ENCODE results near the gene BLTP2.
A peak's percentile ranks its signal among the peaks of the same experiment; 100 is the strongest.
"Not testable (repeated sequence)": the region's sequence is repeated elsewhere in the genome, so short reads cannot be mapped to it uniquely, and the experiment has no call there.

BLTP2 gene

DNA sequence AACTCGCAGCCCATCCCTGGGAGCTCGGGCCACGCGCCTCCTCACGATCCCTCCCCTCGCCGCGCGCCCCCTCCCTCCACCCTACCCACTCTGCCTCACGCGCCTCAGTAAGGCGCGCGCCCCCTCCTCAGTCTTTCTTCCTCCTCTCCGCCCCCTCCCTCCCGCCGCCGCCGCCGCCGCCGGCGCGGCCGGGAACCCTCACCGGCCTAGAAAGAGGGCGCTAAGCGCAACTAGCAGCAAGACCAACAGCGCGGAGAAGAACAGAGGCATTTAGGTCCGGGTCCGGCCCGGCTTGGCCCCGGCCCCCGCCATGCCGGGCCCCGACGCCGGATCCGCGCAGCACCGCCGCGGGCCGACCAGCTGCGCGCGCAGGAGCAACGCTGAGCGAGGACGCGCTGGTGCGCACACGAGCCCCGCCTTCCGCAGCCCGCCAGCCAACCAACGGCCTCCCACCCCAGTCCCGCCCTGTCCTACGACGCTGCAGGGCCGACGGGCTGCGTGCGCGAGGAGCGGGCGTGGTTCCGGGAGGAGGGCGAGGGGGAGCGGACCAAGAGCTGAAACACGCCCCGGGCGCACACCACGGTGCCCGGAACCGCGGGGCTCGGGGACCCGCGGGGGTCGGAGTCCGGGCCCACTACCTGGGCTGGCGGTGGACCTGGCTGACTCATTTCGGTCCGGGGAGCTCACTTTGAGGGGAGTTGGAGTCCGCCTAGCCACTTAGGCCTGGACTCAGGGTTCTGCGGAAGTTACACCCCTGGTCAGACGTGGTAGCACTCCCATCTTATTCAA, at the start of gene BLTP2:
TSS of gene BLTP2 (minus strand) at position 372 of the 789 bp plus-strand sequence. CDS start at position 270, 102 bp downstream.
- FAIRE-seq (no peak), DNase-seq (ENCODE audit: low spot score) (peak; percentile 75)

DNA sequence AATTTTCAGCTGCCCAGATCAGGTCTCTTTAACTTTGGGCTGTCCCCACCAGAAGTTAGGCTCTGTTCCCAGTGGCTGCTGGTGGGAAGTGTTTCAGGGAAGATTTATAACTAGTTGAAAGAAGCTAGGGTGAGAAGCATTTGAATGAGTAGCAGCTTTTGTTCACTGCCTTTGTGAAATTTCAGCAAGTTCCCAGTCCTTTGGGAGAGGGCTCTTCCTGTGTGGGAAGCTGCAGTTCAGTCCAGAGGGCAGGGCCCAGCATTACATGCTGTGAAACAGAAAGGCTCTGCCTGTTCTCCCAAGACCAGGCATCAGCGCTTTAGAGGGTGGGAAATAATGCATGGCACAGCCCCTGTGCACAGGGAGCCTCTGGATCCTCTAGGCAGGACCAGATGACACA, 48.9 kb upstream of the BLTP2 start:
- FAIRE-seq (no peak), DNase-seq (ENCODE audit: low spot score) (no peak)

DNA sequence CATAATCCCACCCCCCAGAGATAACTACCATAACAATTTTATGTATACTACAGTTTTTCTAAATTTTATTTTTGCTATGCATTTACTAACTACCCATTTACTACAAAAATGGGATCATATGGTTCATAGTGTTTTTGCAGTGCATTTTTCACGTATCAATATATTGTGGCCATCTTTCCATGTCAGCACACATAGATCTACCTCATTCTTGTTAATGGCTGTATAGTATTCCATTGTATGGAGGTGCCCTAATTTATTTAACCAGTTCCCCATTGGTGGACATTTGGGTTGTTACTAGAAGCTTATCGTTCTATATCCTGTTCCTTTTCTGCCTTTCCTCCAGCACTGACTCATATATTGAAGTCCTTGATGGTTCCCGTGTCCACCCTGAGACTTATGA, 44.1 kb upstream of the BLTP2 start:
- DNase-seq (ENCODE audit: low spot score) (no peak), FAIRE-seq (no peak)

DNA sequence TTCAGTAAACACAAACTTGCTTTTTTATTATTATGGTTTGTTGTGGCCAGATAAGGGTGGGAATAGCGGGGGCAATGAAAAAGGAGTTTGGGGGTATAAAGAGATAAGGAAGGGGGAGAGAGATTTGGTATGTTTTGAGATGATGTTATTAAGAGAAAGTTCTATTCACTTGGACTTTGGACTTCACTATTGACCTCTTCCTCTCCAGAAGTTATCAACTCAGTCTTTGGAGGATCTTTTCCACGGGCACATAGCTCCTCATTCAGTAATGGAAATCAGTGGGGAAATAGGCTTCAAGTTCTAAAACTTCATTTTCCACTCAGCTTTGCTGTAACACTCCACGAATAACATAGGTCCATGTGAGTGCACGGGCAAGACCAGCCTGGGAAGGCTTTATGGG, 43.5 kb upstream of the BLTP2 start:
- no peak for FAIRE-seq

DNA sequence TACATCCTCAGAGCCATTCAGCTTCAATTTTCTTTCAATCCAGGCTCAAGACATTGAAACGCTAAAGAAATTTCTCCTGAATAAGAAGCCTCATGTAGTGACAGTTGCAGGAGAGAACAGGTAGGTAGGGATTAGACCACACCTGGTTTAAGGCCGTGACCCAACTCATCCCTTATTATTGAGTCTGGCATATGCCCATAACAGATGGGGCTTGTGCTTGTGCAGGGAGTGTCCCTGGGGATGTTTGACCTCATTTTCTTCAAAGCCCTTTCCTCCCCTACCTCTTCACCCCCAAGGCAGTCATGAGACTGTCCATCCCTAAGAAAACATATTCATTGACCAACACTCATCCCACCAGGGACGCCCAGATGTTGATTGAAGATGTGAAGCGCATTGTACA, 41.3 kb upstream of the BLTP2 start:
- FAIRE-seq (no peak), DNase-seq (ENCODE audit: low spot score) (no peak)

More for the DNA sequence above, 43.5 kb upstream of the BLTP2 start:
- DNase-seq (ENCODE audit: low spot score) = no peak

DNA sequence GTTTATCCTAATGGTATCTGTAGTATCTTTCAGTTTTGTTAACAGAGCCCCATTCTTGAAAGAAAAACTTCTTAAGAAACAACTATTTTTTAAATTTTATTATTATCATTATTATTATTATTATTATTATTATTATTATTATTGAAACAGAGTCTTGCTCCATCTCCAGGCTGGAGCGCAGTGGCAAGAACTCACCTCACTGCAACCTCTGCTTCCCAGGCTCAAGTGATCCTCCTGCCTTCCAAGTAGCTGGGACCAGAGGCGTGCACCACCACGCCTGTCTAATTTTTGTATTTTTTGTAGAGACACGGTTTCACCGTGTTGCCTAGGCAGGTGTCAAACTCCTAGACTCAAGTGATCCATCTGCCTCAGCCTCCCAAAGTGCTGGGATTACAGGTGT, 40.4 kb upstream of the BLTP2 start:
- no peak for FAIRE-seq

DNA sequence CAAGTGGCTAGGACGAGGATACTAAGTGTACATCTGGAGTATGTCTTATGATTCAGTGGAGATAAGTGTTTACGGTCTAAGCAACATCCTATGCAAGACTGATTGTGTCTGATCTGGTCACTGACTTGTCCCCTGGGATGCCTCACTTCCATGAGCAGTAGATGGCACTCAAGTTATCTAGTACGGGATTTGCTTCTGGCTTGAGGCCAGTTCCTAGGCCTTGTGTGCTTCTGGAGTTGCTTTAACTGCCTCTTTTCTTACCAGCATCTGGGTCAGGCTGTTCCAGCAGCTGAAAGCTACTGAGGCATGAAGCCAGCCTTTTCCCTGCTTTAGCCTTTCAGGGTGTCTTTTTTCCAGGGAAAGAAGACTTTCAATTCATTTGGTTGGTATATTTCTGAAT, 40.0 kb upstream of the BLTP2 start:
- DNase-seq (ENCODE audit: low spot score) (peak; percentile 76), FAIRE-seq (peak; percentile 24)

More for the DNA sequence above, 40.4 kb upstream of the BLTP2 start:
- no peak for DNase-seq (ENCODE audit: low spot score)

DNA sequence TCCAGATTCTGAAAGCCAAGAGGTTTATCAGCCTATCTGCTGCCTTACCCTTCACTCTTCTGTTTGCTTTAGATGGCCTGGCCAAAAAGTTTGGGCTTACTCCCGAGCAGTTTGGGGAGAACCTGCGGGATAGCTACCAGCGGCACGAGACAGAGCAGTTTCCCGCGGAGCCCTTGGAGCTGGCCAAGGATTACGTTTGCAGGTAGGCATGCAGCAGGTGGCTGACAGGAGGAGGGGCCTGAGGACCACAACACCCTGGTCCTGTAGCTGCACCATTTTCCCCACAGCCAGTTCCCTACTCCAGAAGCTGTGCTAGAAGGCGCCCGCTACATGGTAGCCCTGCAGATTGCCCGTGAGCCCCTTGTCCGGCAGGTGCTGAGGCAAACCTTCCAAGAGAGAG, 37.7 kb upstream of the BLTP2 start:
- FAIRE-seq = no peak
- DNase-seq (ENCODE audit: low spot score) = no peak

DNA sequence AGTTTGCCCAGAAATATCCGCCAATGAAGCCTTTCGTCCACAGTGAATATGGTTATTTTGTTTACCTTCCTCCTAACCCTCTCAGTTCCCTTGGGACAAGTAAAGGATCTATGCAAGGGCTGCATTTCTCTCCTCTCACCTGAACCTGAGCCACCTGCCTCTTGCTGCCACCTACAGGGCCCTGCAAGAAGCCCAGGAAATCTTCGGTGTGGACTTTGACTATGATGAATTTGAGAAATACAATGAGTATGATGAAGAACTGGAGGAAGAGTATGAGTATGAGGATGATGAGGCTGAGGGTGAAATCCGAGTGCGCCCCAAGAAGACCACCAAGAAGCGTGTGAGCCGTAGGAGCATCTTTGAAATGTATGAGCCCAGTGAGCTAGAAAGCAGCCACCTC, 31.0 kb upstream of the BLTP2 start:
- FAIRE-seq (no peak), DNase-seq (ENCODE audit: low spot score) (peak; percentile 7)

DNA sequence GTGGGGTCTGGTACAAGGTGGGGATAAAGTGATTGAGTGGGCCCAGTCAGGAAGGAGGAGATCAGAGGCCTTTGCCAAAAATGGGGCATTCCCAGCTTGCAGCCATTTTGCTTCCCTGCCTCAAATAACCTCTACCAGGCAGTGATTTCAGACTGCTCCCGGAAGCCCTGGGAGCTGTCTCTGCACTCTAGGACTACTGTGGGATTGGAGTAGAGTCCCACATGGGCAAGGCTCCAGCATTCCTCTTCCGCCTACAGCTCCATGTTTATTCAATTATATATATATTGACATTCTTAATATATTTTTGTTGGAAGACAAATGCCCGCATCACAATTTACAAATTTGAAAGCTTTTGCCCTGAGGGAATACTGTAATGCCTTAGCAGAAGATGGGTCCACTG, 30.5 kb upstream of the BLTP2 start:
- FAIRE-seq = no peak
- DNase-seq (ENCODE audit: low spot score) = no peak

DNA sequence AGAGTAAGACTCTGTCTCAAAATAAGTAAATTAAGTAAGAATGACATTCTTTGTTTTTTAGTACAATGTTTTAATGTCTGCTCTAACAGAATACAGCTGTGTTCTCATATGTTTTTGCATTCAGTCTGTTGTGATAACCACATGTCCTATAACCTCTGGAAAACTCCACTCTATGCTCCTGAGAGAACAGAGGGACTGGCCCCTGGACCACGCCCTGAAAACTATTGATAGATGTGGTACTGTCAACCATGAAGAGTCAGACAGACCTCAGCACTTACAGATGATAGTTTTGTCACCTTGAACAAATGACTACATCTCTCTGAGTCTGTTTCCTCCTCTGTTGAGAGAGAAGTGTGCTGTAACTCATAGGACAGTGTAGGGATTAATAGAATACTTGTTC, 25.0 kb upstream of the BLTP2 start:
- no peak for FAIRE-seq
- no peak for DNase-seq (ENCODE audit: low spot score)

DNA sequence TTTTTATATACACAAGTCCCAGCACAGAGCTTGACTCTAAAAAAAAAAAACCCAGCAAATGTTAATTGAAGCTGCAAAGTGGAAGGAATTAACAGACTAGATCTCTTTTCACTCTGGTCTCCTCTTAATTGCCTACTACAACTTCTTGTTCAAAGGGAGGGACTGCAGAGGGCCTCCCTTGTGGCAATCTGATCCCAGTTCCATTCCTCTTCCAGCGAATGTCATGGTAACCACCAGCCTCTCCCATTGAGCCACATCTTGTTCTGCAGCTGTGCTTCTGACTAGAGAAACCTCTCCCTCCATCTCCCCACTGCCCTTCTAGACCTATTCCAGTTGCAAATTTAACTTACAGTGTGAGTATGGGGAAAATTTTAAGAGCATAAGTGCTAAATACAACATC, 22.9 kb upstream of the BLTP2 start:
- DNase-seq (ENCODE audit: low spot score) (no peak), FAIRE-seq (no peak)

DNA sequence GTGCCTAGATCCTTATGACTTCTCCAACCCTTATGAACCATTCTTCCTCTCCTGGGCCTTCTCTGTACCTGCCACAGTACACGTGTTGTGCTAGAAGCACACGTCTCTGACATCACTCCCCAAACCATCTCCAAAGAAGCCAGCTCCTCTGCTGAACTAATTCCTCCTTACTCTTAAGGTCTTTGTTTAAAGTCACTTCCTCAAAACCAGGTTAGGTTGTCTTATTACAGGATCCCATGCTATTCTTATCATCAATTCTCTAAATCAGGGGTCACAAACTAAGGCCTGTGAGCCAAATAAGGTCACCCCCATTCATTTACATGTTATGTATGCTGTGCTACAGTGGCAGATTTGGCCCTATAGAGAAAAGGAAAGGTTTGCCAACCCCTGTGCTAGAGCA, 21.0 kb upstream of the BLTP2 start:
- no peak for FAIRE-seq
- no peak for DNase-seq (ENCODE audit: low spot score)

DNA sequence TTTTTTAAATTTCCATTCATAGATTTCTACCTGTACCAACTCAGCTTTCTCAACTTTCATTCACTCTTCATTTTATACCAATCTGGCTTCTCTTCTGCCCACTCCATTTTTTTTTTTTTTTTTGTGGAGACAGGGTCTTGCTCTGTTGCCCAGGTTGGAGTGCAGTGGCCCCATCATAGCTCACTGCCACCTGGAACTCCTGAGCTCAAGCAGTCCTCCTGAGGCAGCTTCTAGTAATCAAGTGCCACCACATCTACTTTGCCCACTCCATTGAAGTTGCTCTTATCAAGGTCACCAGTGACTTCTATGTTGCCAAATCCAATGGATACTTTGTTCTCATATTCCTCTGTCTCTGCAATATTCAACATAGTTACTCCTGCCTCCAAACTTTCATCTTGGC, 18.8 kb upstream of the BLTP2 start:
- DNase-seq (ENCODE audit: low spot score) = no peak
- no peak for FAIRE-seq

DNA sequence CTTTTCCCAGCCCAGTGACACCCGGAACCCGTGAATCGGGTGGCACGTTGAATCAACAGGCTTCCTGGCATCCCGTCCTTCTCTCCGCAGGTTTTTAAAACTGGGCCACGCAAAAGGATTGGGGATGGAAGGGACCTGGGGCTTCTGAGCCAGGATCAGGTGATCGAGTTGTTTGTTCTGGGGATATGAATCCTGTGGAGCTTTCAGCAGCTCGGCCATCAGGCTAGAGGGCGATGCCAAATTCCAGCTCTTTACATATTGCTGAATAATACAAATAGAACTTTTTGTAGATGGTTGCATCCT, 17.5 kb upstream of the BLTP2 start:
- no peak for DNase-seq (ENCODE audit: low spot score)
- FAIRE-seq = no peak

DNA sequence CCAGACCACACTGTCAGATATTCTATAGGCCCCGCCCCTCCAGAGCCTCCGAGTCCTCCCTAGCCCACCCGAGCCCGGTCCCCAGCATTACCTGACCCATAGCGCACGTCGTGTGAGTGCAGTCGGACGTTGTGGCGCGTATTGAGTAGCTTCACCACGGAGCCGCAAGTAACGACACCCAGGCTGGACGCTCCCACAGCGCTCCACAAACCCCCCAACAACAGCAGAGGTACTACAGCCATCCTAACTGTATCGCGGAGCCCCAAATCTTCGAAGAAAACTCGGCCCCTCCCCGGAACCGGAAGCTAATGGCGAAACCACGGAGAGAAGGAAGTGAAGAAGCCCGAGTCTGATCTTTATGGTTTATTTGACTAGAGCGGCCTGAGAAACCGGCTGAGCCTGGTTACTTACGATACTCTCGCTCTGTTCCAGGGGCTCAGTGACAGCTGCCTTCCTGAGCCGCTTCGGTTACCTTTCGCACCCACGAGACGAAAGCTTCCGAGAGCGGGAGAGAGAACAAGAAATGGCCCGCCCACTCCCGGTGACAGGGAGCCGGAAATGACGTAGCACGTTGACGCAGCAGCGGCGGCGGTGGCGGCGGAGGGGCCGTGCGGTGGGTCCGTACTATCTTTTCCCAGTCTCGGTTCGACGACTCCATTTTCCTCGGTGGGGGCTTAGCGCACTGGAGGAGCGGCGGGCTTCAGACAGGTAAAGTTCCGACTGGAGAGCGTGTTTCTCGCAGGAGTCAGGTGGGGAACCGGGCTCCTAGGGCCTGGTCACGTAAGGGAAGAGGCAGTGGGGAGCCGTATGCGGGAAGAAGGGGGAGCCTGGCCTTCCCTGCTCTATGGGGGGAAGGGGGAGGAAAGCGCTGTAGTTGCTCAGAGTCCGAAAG, 16.9 kb upstream of the BLTP2 start, which contains the start of the genes SDF2 and SUPT6H:
TSS of gene SDF2 (minus strand) at position 272 of the 892 bp plus-strand sequence. CDS start at position 242, 30 bp downstream.
TSS of gene SUPT6H (plus strand) at position 571 of the 892 bp plus-strand sequence. CDS start 11,197 bp downstream, outside the sequence.
- FAIRE-seq (no peak), DNase-seq (ENCODE audit: low spot score) (peak; percentile 66)

DNA sequence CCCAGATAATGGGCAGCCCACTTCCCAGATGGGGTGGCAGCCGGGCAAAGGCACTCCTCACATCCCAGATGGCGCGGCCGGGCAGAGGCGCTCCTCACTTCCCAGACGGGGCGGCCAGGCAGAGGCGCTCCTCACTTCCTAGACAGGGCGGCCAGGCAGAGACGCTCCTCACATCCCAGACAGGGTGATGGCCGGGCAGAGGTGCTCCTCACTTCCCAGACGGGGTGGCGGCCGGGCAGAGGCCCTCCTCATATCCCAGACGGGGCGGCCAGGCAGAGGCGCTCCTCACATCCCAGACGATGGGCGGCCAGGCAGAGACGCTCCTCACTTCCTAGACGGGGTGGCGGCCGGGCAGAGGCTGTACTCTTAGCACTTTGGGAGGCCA, 14.5 kb upstream of the BLTP2 start:
- not testable (repeated sequence) for FAIRE-seq; DNase-seq (ENCODE audit: low spot score)

DNA sequence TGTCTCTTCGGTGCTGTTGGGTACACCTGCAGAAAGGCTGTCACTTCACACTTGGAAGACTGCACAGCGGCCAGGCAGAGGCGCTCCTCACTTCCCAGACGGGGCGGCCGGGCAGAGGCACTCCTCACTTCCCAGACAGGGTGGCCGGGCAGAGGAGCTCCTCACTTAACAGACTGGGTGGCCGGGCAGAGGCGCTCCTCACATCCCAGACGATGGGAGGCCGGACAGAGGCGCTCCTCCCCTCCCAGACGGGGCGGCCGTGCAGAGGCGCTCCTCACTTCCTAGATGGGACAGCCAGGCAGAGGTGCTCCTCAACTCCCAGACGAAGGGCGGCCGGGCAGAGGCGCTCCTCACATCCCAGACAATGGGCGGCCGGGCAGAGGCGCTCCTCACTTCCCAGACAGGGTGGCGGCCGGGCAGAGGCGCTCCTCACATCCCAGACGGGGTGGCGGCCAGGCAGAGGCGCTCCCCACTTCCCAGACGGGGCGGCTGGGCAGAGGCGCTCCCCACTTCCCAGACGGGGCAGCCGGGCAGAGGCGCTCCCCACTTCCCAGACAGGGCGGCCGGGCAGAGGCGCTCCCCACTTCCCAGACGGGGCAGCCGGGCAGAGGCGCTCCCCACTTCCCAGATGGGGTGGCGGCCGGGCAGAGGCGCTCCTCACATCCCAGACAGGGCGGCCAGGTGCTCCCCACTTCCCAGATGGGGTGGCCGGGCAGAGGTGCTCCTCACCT, 14.0 kb upstream of the BLTP2 start:
- not testable (repeated sequence) for FAIRE-seq; DNase-seq (ENCODE audit: low spot score)

DNA sequence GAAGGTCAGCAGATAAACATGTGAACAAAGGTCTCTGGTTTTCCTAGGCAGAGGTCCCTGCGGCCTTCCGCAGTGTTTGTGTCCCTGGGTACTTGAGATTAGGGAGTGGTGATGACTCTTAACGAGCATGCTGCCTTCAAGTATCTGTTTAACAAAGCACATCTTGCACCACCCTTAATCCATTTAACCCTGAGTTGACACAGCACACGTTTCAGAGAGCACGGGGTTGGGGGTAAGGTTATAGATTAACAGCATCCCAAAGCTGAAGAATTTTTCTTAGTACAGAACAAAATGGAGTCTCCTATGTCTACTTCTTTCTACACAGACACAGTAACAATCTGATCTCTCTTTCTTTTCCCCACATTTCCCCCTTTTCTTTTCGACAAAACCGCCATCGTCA, 13.4 kb upstream of the BLTP2 start:
- FAIRE-seq; DNase-seq (ENCODE audit: low spot score): not testable (repeated sequence)

DNA sequence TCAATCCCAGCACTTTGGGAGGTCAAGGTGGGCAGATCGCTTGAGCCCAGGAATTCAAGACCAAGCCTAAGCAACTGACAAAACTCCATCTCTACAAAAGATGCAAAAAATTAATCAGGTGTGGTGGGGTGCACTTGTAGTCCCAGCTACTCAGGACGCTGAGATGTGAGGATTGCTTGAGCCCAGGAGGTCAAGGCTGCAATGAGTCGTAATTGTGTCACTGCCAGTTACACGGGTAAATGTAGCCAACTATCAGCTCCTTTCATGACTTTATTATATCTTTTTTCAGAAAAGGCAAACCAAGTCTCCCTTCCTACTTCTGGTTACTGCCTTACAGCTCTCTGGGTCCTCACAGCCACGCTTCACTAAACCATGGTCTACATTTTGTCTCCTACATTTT, 12.8 kb upstream of the BLTP2 start:
- FAIRE-seq (peak; percentile 70), DNase-seq (ENCODE audit: low spot score) (peak; percentile 37)

DNA sequence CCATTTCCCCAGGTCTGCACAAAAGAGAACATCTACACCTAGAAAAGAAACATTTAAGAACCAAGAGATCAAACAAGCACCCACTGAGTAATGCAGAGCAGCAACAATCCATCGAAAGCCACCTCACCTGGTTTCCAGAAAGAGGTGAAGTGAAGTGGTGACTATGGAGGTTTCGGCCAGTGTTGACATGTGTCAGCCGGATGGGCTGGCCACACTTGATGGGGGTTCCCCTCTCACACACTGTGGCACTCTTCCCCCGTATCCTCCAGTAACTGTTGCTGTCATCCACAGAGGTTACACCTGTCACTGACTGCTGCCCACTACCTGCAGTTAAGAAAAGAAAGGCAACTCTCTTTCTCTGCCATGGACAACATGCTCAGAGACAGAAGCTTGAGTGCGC, 10.2 kb upstream of the BLTP2 start:
- FAIRE-seq (no peak), DNase-seq (ENCODE audit: low spot score) (no peak)

DNA sequence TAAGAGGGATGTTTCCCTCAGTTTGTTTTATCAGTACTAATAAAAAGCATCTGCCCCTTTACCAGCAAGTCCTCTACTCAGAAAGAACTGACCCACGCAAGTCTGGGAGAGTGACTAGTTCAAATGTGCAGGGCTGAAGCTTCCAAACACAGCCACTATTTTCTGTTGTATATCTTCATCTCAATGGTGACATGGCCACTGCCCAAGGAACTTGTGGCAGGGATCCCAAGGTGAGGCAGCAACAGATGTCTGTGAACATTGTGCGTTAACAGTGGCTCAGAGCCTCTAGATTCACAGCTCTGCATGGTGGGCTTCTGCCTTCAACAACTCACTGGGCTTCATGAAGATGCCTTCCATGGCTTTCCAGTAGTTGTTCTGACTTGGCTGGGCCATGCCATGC, 3.7 kb upstream of the BLTP2 start:
- no peak for FAIRE-seq
- no peak for DNase-seq (ENCODE audit: low spot score)
